Stimulated activated CD8-positive, alpha-beta memory T cell treated with anti-CD3 and anti-CD28 coated beads, Interleukin-12 subunit alpha, Interleukin-12 subunit beta, amount 100 ng/mL, for 4 hours (primary cell): Measurements from ENCODE around the gene RDX.

Experiments
- DNase-seq: peaks from one replicate; pipeline ENCODE4 v3.0.0-alpha.2; 2020; ENCODE audit warnings: low read depth

The RDX gene

DNA sequence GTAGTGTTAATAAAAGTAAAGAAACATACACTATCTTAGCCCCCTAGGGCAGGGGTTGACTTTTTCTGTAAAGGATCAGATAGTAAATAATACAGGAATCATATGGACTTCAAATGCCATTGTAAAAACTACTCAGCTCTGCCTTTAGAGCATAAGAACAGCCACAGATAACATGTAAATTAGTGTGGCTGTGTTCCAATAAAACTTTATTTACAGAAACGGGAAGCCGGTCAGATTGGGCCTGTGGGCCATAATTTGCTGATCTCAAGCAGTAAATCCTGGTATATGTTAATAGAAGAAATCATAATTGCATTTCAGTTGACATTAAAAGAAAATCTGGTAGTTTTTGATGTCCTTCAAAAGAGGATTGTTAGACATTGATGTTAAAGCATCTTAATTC is 126.7 kb downstream of the RDX start:
- no peak for DNase-seq

DNA sequence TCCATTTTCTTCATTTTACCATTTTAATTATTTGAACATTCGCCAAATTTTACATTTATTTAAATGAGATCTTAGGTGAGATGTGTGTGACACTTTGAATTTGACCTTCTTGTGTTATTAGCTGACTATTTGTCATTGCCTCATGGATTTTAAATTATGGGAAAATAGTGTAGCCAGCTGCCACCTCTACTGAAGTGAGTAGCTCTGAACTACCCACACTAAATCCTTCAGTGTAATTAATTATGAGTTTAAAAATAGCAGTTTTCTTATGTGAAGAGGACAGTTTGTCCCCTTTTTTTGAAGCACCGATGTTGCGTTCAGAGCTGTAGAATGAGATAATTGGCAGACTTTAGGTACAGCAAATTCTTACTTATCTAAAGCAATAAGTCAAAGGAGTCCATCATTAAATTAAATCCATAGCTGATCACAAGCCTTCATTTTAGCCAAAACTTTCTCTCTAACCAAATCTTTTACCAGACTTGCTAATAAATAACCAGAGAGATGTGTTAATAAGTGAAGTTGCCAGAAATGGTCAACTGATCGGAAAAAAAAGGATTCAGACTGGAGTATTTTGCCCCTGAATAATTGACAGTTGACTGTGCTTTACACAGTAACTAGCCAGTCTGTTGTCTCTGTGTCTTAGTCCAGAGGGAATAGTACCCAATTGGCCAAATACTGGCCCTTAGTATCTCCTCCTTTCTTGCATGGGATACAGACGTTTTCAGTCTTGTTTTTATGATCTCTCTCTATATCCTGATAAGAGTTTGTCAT is 128.2 kb downstream of the RDX start:
- DNase-seq = no peak

DNA sequence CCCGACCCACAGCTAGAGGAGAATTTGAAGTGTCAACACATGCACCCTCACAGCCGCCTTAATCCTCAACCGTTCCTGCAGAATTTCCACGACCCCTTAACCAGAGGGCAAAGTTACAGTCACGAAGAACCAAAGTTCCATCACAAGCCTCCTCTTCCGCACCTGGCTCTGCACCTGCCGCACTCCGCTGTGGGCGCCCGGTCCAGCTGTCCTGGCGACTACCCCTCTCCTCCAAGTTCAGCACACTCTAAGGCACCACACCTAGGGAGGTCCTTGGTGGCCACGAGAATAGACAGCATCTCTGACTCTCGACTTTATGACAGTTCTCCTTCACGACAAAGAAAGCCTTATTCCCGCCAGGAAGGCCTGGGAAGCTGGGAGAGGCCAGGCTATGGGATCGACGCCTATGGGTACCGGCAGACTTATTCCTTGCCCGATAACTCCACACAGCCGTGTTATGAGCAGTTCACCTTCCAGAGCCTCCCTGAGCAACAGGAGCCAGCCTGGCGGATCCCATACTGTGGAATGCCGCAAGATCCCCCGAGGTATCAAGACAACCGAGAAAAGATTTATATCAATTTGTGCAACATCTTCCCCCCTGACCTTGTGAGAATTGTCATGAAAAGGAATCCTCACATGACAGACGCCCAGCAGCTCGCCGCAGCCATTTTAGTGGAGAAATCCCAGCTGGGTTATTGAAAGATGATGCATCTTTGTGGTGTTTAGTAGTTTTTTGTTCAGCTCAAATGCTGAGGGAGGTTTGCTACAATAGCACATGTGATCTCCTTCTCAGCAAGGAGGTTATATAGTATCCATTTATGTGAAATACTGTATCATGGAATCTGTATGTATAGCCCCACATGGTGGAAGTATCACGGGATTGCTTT is 131.1 kb downstream of the RDX start:
- DNase-seq = no peak

DNA sequence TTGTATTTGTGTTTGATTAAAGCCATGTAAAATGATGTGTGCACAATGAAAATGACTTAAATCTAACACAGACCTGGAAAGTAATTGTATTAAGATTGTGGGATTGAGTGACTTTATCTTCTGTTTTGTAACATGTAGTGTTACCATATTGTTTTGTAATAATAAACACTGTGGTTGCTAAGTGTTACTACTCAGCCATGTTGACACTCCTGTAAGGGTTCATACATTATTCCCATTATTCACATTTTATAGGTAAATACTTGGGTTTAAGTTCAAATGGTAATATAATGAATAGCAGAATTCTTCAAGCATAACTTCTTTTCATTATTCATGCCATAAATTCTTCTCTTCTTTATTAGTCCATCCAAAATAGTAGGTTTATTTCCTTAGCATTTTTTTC is 134.2 kb downstream of the RDX start:
- no peak for DNase-seq

DNA sequence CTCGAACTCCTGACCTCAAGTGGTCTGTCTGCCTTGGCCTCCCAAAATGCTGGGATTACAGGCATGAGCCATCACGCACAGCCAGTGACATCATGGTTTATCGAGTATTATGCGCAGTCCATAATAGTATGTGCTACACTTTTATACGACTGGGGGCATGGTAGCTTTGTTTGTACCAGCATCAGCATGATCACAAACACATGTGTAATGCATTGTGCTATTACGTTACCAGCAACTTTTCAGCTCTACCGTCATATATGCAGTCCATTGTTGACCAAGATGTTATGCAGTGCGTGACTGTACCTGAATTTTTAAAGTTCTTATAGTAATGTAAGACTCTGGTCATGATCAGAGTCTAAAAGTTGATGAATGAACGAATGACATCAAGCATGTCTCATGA is 135.4 kb downstream of the RDX start:
- DNase-seq = no peak

DNA sequence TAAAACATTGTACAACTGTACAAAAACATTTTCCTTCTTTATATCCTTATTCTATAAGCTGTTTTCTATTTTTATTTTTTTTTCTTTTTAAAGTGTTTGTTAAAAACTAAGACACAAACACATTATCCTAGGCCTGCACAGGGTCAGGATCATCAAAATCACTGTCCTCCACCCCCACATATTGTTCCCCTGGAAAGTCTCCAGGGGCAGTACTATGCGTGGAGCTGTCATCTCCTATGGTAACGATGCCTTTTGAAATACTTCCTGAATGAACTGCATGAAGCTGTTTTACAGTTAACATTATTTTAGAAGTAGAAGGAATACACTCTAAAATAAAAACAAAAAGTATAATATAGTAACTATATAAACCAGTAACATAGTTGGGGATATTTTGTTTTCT is 136.0 kb downstream of the RDX start:
- DNase-seq = no peak

DNA sequence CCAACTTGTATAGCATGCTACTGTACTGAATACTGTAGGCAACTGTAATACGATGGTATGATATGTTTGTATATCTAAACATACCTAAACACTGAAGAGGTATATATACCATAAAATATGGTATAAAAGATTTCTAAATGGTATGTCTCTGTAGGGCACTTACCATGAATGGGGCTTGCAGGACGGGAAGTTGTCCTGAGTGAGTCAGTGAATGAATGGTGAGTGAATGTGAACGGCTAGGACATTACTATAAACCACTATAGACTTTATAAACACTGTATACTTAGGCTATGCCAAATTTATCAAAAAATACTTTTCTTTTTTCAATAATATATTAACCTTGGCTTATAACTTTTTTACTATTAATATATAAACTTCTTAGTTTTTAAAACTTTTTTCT is 136.4 kb downstream of the RDX start:
- no peak for DNase-seq

DNA sequence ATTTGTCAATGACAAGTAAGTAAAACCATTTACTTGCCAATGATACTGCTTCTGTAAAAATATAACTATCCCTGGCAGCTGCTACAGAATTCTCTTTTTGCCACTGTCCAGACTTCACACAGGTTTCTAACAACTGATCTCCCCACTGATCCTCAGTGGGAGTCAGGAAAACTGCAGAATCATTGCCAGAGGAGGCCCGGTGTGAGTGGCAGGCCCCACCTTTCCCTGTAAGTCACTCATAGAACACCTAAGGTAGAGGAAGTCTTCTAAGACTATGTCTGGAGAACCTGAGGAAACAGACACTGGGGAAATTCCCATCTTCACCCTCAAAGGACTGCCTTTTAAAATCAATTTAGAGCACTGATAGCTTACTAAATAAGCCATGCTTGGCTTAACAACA is 136.9 kb downstream of the RDX start:
- DNase-seq = no peak

DNA sequence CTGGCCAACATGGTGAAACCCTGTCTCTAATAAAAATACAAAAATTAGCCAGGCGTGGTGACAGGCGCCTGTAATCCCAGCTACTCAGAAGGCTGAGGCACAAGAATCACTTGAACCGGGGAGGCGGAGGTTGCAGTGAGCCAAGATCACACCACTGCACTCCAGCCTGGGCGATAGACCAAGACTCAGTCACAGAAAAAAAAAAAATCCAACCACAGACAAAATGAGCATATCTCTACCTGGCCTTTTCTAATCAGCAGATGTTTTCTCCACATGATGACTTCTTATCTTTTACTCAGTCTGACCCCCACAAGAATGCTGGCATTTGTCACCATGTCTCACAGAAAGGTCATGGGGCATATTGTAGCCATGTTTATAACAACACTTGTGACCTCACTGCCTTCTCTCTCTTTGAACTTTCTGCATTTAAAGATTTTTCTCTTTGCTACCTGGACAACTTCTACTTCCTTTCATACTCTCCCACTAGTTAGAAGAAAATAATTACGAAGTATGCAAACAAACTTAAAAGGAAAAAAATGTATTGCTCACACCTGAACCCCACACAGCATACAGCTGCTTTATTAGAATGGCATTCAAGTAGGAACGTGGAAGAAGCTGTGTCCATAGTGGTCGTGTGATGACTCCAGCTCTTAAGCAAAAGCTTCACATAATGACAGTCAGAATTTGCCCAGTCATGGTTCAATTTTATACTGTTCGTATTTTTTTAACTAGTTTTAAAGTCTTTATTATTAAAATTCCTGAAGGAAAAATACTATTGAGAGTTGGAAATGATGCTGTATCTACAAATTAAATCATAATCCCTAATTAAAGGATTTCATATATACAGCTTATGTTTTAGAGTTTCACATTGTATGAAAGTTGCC is 137.9 kb downstream of the RDX start:
- no peak for DNase-seq

DNA sequence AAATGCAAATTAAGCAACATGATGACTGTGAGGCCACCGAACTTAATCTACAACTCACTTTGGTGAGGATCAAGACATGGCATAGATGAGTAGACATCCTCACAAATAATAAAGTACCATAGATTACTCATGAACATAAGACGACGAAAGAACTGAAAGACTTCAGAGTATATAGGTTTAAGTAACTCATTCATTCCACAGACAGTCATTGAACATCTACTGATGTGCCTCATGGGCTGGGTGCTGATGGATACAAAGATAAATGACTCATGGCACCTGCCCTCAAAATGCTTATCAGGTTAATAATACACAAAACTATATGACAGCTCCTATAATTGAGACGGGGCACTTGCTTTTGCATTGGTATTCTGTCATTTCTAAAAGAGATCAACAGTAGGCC is 139.9 kb downstream of the RDX start:
- DNase-seq = no peak

DNA sequence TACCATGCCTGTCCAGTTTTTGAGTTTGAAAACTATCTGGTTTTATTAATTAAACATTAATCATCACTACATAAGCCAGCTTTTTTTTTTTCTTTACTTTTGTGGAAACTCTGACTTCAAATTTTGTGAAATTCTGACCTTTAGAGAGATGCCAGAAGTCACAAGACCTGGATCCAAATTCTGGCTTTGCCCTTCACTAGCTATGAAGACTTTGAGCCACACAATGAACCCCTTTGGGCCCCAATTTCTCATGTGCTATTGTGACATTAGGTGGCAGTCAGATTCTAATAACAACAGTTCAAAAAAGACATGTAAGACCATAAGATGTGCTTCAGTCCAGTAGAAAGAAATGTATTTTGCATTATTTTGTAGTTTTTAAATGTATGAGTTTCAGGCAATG is 142.9 kb downstream of the RDX start:
- DNase-seq = no peak

DNA sequence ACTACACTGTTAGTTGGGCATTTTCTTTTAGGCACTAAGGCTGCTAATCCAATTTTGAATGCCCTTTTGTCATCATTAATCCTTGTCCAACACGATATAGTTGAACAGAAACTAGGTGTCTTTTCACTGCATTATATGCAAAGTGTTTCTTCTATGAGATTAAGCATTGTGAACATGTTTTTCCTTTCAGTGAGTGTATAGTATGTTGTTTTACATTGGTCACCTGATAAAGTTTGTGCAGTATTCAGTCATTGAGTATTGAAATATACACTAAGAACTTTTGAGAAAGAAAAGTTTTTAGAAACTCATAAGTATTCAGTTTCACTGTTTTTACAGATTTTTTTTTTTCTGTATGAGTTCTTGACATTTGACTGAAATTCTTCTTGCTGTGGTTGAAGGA is 144.2 kb downstream of the RDX start:
- DNase-seq = no peak

DNA sequence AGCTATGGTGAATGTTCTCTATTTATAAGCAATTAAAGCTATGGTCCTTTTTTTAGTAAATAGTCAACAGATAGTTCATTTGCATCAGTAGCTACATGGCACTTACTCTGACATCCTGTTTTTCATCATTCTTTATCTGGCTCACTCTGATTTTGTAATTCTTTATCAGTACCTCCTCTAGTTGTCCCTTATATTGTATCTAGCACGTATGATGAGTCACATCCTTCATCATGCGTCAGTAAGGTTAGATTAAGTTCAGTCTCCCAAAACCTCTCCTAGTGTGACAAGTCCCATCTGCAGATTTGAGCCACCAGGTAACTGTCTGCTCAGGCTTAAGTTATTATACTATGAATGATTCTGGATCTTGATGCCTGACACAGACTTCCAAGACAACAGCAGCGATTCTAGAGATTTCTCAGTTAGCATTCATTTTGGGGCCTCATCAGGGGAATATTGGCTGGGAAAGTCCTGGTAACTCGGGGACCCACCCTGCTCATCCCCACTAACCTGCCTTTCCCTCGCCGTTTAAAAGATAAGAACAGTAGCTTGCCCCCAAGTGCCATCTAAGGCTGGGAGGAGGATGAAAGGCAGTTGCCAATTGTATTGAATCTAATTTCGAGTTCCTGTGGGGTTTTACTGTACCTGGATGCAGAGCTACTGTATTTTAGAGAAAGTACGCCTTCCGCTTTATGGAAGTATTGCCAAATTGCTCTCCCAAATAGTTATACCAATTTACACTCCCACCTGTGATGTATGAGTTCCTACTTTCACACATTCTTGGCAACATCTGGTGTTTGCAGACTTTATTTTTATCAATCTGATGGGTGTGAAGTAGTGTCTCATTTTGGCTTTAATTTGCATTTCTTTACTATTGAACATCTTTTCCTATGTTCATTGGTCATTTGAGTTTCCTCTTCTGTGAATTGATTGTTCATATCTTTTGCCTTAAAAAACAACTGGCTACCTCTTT is 147.4 kb downstream of the RDX start:
- DNase-seq = no peak

DNA sequence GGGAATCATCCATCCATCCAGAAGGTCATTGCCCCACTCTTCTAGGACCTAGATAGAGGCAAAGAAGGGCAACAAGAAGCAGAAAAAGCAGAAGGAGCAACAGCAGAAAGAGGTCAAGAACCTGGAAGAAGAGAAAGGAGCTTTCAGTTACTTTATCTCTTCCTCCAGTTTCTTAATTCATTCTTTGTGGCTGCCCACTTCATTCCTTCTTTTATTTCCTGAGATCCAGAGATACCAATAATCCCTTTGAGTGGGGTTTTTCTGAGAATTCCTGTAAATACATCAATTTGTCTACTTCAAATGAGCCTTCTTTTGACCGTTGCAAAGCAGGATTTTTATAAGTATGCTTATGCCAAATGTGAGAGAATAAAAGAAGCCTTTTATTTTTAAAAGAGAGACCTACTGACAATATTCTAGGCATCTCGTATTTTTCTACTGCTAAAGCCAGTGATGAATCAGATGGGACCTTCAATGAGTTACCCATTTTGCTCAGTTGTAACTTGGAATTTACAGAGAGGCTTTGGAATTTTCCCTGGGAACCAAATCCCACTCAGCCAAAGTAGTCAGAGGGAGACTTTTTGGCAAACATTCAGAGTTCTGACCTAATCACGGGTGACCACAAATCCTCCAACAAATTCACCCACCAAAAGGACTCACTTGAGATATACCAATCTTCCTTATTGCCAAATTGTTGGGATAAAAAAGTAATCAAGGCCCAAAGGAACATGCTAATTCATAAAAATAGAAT is 148.3 kb downstream of the RDX start:
- no peak for DNase-seq

DNA sequence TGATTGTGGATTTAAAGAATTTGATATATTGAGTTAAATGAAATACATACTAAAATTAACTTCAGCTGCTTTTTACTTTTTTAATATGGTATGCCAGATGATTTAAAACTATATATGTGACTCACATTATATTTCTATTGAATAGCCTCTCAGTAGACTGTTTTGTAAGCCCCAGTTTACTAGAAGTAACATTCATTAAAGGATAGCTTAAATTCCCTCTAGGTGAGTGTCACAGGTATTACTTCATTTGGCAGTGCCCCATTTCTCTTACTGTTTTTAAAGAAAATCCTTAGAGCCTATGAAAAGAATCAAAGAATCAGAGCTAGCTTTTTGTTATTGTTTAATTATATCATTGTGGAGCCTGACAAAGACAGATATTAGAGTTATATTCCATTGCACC is 154.6 kb downstream of the RDX start:
- DNase-seq = no peak

DNA sequence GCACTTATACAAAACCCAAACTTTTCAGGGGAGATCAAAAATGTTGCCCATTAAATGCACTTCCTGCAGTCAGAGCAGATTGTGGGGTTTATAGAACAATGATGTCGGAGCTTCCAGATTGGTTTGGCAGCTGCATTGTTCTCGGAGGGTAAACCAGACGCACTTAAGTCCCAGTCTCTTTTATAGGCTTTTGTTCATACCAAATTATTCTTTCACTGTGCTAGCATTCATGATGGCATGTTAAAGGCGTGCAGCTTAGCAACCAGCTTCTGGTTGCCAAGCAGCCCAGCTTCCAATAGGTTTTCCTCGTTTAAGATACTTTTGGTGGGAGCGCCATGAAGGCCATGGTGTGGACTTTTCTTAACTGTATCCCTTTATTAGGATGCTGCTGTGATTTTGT is 162.3 kb downstream of the RDX start:
- DNase-seq = no peak

DNA sequence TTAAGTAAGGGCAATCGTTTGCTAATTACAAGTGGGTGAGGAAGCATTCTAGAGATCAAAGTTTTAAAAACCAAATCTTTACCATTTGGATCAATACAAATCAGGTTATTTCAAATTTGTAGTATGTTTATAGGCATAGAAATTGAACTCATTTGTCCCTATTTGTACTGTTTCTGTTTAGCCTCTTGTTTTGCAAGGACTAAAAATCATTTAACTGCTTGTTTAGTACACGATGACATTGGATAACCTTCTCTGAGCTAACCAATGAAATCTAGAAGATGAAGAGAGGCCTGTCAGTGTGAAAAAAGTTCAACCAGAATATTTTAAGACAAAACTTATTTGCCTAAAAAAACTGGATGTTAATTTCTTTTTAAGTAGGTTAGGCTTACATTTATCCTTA is 163.3 kb downstream of the RDX start:
- no peak for DNase-seq

DNA sequence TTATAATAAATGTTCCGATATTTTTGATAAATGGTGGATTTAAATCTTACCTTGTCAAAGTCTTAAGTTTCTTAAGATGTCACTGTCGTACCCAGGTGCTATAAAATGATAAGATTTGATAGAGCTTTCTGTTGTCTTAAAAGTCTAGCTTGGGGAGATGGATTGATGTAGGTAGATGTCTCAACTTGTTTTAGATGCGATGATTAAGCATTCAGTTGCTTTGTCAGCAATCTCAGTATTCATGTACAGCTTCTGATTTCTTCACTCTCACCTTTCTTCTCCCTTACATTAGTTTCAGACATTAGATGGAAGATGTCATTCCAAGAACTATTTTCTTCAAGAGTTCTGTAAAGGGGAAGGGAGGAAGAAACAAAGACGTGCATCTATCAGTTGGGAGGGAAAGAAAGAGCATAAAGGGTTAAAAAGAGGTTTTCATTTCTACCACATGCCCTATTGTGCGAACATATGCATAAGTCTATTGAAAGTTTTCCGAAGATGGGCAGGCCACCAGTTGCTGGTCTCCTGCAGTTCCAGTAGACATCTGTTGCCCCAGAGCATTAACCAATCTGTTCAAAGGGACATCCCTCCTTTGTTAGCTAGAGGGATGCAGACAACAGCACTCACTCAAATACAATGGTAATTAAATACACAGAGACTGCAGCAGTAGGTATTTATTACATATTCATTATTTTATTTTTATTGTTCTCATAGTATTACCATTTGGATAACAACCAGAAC is 164.9 kb downstream of the RDX start:
- DNase-seq = no peak

DNA sequence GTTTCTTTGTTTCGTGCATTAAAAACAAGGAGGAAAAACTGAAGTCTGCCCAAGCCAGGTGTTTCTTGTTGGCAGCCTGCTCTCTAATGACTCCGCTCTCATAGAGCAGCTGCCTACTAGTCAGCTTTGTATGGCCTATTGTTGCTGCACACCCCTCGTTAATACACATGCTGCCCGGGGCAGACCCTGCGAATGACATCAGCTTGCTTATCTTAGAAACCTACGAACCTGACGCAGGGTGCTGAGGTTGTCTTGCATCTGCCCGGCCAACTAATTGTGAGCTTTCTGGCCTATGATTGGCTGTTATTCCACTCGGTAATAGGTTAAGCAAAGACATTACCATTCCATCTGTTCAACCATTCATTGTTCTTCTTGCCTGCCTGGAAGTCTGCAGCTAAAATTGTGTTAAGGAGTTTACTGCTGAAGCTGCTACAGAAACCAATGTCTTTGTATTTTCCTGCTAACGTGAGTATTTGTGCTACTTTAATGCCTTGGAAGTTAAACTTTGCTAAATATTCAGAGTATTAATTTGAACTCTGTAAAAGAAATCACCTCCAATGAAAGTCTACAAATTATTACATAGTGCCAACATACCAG is 165.7 kb downstream of the RDX start:
- no peak for DNase-seq

DNA sequence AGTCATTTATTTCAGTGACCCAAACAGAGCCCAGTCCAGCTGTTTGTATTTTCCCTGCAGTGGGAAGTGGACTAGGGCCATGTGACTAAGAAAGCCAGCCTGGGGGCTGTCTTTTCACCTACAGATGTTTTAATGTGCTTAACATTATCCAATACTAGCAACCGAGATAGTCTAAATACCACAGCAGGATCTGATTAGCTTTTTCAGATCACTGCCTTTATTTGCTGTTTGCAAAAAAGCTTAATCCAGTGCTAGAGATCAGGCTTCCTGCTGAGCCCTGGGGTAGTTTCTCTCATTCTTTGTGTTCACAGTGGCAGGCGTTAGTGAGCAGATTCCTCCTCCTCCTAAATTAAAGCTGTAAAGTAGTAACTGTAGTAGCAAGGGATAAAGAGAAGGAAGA is 168.3 kb downstream of the RDX start:
- DNase-seq = no peak
